H9 (cell line): ENCODE data around the gene SYNPO. TPM values are rescaled to one million over a fixed set of nuclear protein-coding genes. Genes with fewer than 3 reads are reported as not detected.

Experiments used
- DNase-seq: peaks from one replicate; pipeline ENCODE4 v3.0.0-alpha.2; 2017
- H2AFZ ChIP-seq: one replicate; pipeline ENCODE4 v1.6.1; 2013; ENCODE audit warnings: mild to moderate bottlenecking, low read length, control low read depth, moderate library complexity
- H2AK5ac ChIP-seq: 2 replicates; pipeline ENCODE4 v1.6.1; 2013; ENCODE audit warnings: low read length, control low read depth, mixed read lengths; ENCODE audit not compliant: insufficient read length
- H2BK120ac ChIP-seq: one replicate; pipeline ENCODE4 v1.6.1; 2013; ENCODE audit warnings: low read depth, mild to moderate bottlenecking, low read length, control low read depth, inconsistent platforms; ENCODE audit not compliant: poor library complexity, severe bottlenecking
- H2BK12ac ChIP-seq: 2 replicates; pipeline ENCODE4 v1.6.1; 2013; ENCODE audit warnings: low read length, control low read depth, mixed read lengths, low read depth; ENCODE audit not compliant: insufficient read length
- H2BK15ac ChIP-seq: 2 replicates; pipeline ENCODE4 v1.6.1; 2013; ENCODE audit warnings: low read depth, low read length, control low read depth
- H2BK20ac ChIP-seq: one replicate; pipeline ENCODE4 v1.6.1; 2013; ENCODE audit warnings: low read depth, mild to moderate bottlenecking, low read length, control low read depth, inconsistent platforms; ENCODE audit not compliant: poor library complexity, severe bottlenecking
- H2BK5ac ChIP-seq: 2 replicates; pipeline ENCODE4 v1.6.1; 2013; ENCODE audit warnings: low read length, control low read depth, mixed read lengths; ENCODE audit not compliant: insufficient read length
- H3K14ac ChIP-seq: 2 replicates; pipeline ENCODE4 v1.6.1; 2013; ENCODE audit warnings: low read length, control low read depth; ENCODE audit not compliant: insufficient read depth
- H3K18ac ChIP-seq: 2 replicates; pipeline ENCODE4 v1.6.1; 2013; ENCODE audit warnings: low read depth, mild to moderate bottlenecking, mixed read lengths, low read length, control low read depth; ENCODE audit not compliant: insufficient read length
- H3K23ac ChIP-seq: 2 replicates; pipeline ENCODE4 v1.6.1; 2013; ENCODE audit warnings: low read length, control low read depth, mixed read lengths, low read depth; ENCODE audit not compliant: insufficient read length
- H3K23me2 ChIP-seq: 2 replicates; pipeline ENCODE4 v1.6.1; 2013; ENCODE audit warnings: low read depth, mild to moderate bottlenecking, mixed read lengths, low read length, control low read depth; ENCODE audit not compliant: insufficient read length, poor library complexity, severe bottlenecking
- H3K27ac ChIP-seq: 2 replicates; pipeline ENCODE4 v1.5.1; 2013; ENCODE audit warnings: low read length, control low read depth, mixed read lengths, low read depth; ENCODE audit not compliant: insufficient read length
- H3K27me3 ChIP-seq: 2 replicates; pipeline ENCODE4 v1.6.1; 2013; ENCODE audit warnings: low read length, control low read depth, inconsistent platforms; ENCODE audit not compliant: insufficient read depth
- H3K4ac ChIP-seq: 2 replicates; pipeline ENCODE4 v1.6.1; 2013; ENCODE audit warnings: low read depth, mild to moderate bottlenecking, control low read depth, inconsistent platforms, low read length, moderate library complexity
- H3K4me1 ChIP-seq: 2 replicates; pipeline ENCODE4 v1.6.1; 2013; ENCODE audit warnings: low read length, control low read depth, inconsistent platforms; ENCODE audit not compliant: insufficient read depth
- H3K4me2 ChIP-seq: 2 replicates; pipeline ENCODE4 v1.6.1; 2013; ENCODE audit warnings: low read length, control low read depth, mixed read lengths; ENCODE audit not compliant: insufficient read length, insufficient read depth
- H3K56ac ChIP-seq: 2 replicates; pipeline ENCODE4 v1.6.1; 2013; ENCODE audit warnings: low read depth, mild to moderate bottlenecking, mixed read lengths, low read length, control low read depth; ENCODE audit not compliant: insufficient read length
- H3K79me1 ChIP-seq: 2 replicates; pipeline ENCODE4 v1.6.1; 2013; ENCODE audit warnings: low read depth, mild to moderate bottlenecking, moderate library complexity, low read length, control low read depth, inconsistent platforms; ENCODE audit not compliant: insufficient read depth, poor library complexity, severe bottlenecking
- H3K79me2 ChIP-seq: 2 replicates; pipeline ENCODE4 v1.6.1; 2013; ENCODE audit warnings: low read length, control low read depth, inconsistent platforms; ENCODE audit not compliant: insufficient read depth
- H3K9ac ChIP-seq: 2 replicates; pipeline ENCODE4 v1.6.1; 2013; ENCODE audit warnings: low read length, control low read depth, mixed read lengths; ENCODE audit not compliant: insufficient read length; ENCODE audit errors: extremely low read depth
- H3K9me3 ChIP-seq: one replicate; pipeline ENCODE4 v1.6.1; 2013; ENCODE audit warnings: low read depth, low read length, inconsistent platforms; ENCODE audit not compliant: control insufficient read depth
- H3T11ph ChIP-seq: one replicate; pipeline ENCODE4 v1.6.1; 2013; ENCODE audit warnings: mild to moderate bottlenecking, low read length, control low read depth, inconsistent platforms
- H4K20me1 ChIP-seq: one replicate; pipeline ENCODE4 v1.6.1; 2013; ENCODE audit not compliant: control insufficient read depth, insufficient read length, insufficient read depth
- H4K5ac ChIP-seq: 2 replicates; pipeline ENCODE4 v1.6.1; 2013; ENCODE audit warnings: low read depth, mild to moderate bottlenecking, mixed read lengths, low read length, control low read depth; ENCODE audit not compliant: insufficient read length
- H4K8ac ChIP-seq: replicated peaks from 2 replicates; pipeline ENCODE4 v1.6.1; 2013; ENCODE audit warnings: low read length, control low read depth, mixed read lengths, low read depth; ENCODE audit not compliant: insufficient read length
- H4K91ac ChIP-seq: 2 replicates; pipeline ENCODE4 v1.6.1; 2013; ENCODE audit warnings: low read depth, mild to moderate bottlenecking, moderate library complexity, mixed read lengths, low read length, control low read depth; ENCODE audit not compliant: insufficient read length
- H3K27ac Mint-ChIP-seq, 3 experiments: 2 replicates in 2 of 3; 3 replicates in 1 of 3; pipeline ENCODE4 v1.8.0; 2020 to 2021; ENCODE audit warnings: mixed read lengths in 3 of 3, mild to moderate bottlenecking in 1 of 3, moderate library complexity in 1 of 3
- H3K27me3 Mint-ChIP-seq: 2 replicates; pipeline ENCODE4 v1.8.0; 2021; ENCODE audit warnings: low read depth, mild to moderate bottlenecking, moderate library complexity, mixed read lengths
- H3K36me3 Mint-ChIP-seq, 3 experiments: 2 replicates in 2 of 3; 3 replicates in 1 of 3; pipeline ENCODE4 v1.8.0; 2020 to 2021; ENCODE audit warnings: low read depth in 3 of 3, mixed read lengths in 3 of 3; ENCODE audit not compliant: insufficient read depth in 1 of 3
- H3K4me1 Mint-ChIP-seq, 2 experiments: 2 replicates each; pipeline ENCODE4 v1.8.0; 2020; ENCODE audit warnings: mixed read lengths in 2 of 2
- H3K4me3 Mint-ChIP-seq, 2 experiments: 2 replicates in 1 of 2; 3 replicates in 1 of 2; pipeline ENCODE4 v1.8.0; 2020 to 2021; ENCODE audit warnings: mild to moderate bottlenecking in 2 of 2, mixed read lengths in 2 of 2, moderate library complexity in 1 of 2
- H3K9me3 Mint-ChIP-seq, 2 experiments: 2 replicates in 1 of 2; 3 replicates in 1 of 2; pipeline ENCODE4 v1.8.0; 2020; ENCODE audit warnings: mild to moderate bottlenecking in 2 of 2, mixed read lengths in 2 of 2, moderate library complexity in 1 of 2
- CTCF ChIP-seq: fragments of 200-600 bp; sonication (generic); conservative IDR thresholded peaks from 3 replicates; pipeline ENCODE4 v1.8.0; 2021; ENCODE audit warnings: antibody characterized with exemption, mild to moderate bottlenecking
- WGBS: extraction: QIAGEN DNeasy Blood & Tissue Kit; methylation state at CpG from one replicate; pipeline ENCODE4 v1.1.7; 2013; ENCODE audit warnings: missing lambda C conversion rate, low lambda C conversion rate, mixed read lengths; ENCODE audit not compliant: insufficient read length; ENCODE audit errors: extremely low coverage; 5-methylcytosine and 5-hydroxymethylcytosine counted together
- total RNA-seq: library from RNA; stranded (reverse); gene quantifications from 2 replicates; pipeline ENCODE4 v1.2.1, GENCODE V29; 2021

Gene SYNPO
- total RNA-seq, 1 experiment from 2014 or later = 1.7 TPM

- Histone ChIP-seq H3K4me2 (no peak overlapping the region), H2BK15ac (no peak overlapping the region), H2BK120ac (no peak overlapping the region), H3K79me2 (no peaks in the 10 kb centered on the region; the same call in 1 of the 2 replicates), H3K4me1 (no peaks in the 10 kb centered on the region), H3K9me3 (no peaks in the 10 kb centered on the region), H3K4ac (no peak overlapping the region), H2AFZ (no peak overlapping the region), H3T11ph (no peak overlapping the region), H3K18ac (no peak overlapping the region), H3K14ac (no peak overlapping the region), H3K79me1 (no peaks in the 10 kb centered on the region), H3K27me3 (no peaks in the 10 kb centered on the region), H2BK12ac (no peak overlapping the region), H2AK5ac (no peak overlapping the region), H2BK20ac (no peak overlapping the region), H3K9ac (no peak overlapping the region), H4K91ac (no peak overlapping the region), H4K20me1 (no peaks in the 10 kb centered on the region), H3K23ac (no peak overlapping the region), H2BK5ac (no peak overlapping the region), H3K56ac (no peak overlapping the region), H4K8ac (no peak overlapping the region), H3K23me2 (no peaks in the 10 kb centered on the region), H3K27ac (no peak overlapping the region), H4K5ac (no peak overlapping the region)
- no peaks in the 10 kb centered on the region for H3K9me3 Mint-ChIP-seq
- TF ChIP-seq CTCF = no peak
- H3K36me3 Mint-ChIP-seq = no peaks in the 10 kb centered on the region
- no peak for DNase-seq
- no CpG with 5 or more reads among the region's 7 CpGs for WGBS
- peaks cover 21 to 36% of the 10 kb centered on the region in 2 experiments for H3K4me1 Mint-ChIP-seq
- no peak overlapping the region for H3K27ac Mint-ChIP-seq
- peaks cover 5% of the 10 kb centered on the region; the same call in 1 of the 2 replicates for H3K27me3 Mint-ChIP-seq
- H3K4me3 Mint-ChIP-seq = no peak overlapping the region
Measured at GRCh38 chr5:150609843-150610584, 30.4 kb upstream of the SYNPO start.
